Measurements from ENCODE around the gene MADD.

The MADD gene

DNA sequence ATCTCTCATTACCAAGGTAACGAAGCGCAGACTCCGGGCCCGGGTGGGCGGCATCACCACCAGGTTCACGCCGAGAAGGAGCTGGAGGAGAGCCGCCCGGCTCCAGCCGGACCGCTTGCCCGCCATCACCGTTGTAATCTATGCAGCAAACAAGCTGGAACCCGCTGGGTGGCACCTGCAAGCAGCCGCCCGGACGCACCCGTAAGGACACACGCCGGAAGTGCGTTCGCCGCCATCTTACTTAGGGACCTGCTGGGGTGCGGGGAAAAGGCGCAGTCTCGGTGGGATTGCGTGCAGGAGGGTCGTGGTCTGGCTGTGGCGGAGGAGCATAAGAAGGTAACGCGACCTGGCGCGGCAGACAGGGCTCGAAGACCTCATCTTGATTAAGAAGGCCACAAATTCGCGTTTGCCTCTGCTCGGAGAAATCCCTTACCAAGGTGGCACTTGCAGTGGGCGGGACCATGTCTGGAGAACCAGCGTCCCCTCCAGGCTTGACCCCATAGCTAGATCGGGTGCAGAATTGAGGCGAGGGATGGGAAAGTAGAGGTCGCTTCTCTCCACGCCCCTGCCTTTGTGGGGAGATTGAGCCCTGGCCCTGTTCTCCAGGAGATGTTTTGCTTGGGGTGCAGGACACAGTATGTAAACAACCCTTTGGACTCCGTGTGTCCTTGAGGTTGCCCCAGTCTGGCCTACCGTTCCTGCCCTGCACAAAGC is 21.1 kb upstream of the MADD start, which contains the start of gene ACP2:
Gene ACP2, minus strand, starts transcription at position 151 of the 714 bp plus-strand sequence. Its CDS starts 25 bp downstream, at position 126.
- Histone ChIP-seq H3K9ac (ENCODE audit: low read depth, low read length) (peak within 1 kb of the TSS; percentile 87), H4K20me1 (ENCODE audit: insufficient read depth, low read length) (no peaks in the 10 kb centered on the region), H3K9me3 (ENCODE audit: insufficient read depth, low read length, severe bottlenecking) (no peaks in the 10 kb centered on the region), H3K4me2 (ENCODE audit: insufficient read depth, low read length) (peak within 1 kb of the TSS; percentile 99), H3K36me3 (ENCODE audit: insufficient read depth, low read length) (peaks cover 17% of the 10 kb centered on the region), H3K27ac (ENCODE audit: low read length) (peak within 1 kb of the TSS; percentile 86), H3K79me2 (ENCODE audit: insufficient read depth, low read length) (peaks cover 41% of the 10 kb centered on the region), H2AFZ (ENCODE audit: low read depth, low read length) (peak within 1 kb of the TSS; percentile 98), H3K4me3 (ENCODE audit: low read depth in 1 of 2, low read length in 2 of 2) (peak within 1 kb of the TSS; percentile 89 to 94), H3K4me1 (ENCODE audit: insufficient read depth, low read length) (peaks cover 31% of the 10 kb centered on the region), H3K27me3 (ENCODE audit: insufficient read depth, low read length, poor library complexity) (no peaks in the 10 kb centered on the region)
- DNase-seq (peak; percentile 90), ATAC-seq (ENCODE audit: insufficient read depth, low read depth) (peak; percentile 97)
- TF ChIP-seq, protein P1, sequence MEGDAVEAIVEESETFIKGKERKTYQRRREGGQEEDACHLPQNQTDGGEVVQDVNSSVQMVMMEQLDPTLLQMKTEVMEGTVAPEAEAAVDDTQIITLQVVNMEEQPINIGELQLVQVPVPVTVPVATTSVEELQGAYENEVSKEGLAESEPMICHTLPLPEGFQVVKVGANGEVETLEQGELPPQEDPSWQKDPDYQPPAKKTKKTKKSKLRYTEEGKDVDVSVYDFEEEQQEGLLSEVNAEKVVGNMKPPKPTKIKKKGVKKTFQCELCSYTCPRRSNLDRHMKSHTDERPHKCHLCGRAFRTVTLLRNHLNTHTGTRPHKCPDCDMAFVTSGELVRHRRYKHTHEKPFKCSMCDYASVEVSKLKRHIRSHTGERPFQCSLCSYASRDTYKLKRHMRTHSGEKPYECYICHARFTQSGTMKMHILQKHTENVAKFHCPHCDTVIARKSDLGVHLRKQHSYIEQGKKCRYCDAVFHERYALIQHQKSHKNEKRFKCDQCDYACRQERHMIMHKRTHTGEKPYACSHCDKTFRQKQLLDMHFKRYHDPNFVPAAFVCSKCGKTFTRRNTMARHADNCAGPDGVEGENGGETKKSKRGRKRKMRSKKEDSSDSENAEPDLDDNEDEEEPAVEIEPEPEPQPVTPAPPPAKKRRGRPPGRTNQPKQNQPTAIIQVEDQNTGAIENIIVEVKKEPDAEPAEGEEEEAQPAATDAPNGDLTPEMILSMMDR (IDR thresholded peaks at IDR 0.05; ENCODE audit: borderline replicate concordance, extremely low read depth, low read length, poor library complexity, severe bottlenecking): peak; percentile 53
- no peak for TF ChIP-seq EZH2 (IDR thresholded peaks at IDR 0.05; ENCODE audit: borderline replicate concordance, low read depth, low read length, severe bottlenecking)

DNA sequence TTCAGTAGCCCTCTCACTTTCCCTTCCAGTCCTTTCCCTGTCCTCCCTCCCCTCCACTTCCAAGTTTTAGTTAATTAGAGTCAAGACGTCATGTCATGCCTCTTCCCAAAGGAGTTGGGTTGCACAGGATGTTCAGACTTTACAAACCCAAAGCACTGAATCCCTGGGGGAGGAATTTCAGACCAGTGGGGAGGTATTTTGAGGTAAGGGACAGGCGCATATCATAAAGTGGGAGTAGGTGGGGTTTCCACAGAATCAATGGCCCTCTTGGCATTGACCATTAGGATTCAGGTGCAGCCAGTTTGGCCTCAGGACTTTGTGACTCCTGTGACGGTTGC is 20.6 kb upstream of the MADD start:
- H3K4me3 ChIP-seq (ENCODE audit: low read depth in 1 of 2, low read length in 2 of 2): peak overlapping the region; percentile 89 to 94
- peak overlapping the region; percentile 98 for H2AFZ ChIP-seq (ENCODE audit: low read depth, low read length)
- peaks cover 31% of the 10 kb centered on the region for H3K4me1 ChIP-seq (ENCODE audit: insufficient read depth, low read length)
- no peak for ATAC-seq (ENCODE audit: insufficient read depth, low read depth)
- H3K36me3 ChIP-seq (ENCODE audit: insufficient read depth, low read length): peaks cover 17% of the 10 kb centered on the region
- H3K9me3 ChIP-seq (ENCODE audit: insufficient read depth, low read length, severe bottlenecking): no peaks in the 10 kb centered on the region
- no peaks in the 10 kb centered on the region for H3K27me3 ChIP-seq (ENCODE audit: insufficient read depth, low read length, poor library complexity)
- no peak for DNase-seq
- peak overlapping the region; percentile 87 for H3K9ac ChIP-seq (ENCODE audit: low read depth, low read length)
- peak overlapping the region; percentile 86 for H3K27ac ChIP-seq (ENCODE audit: low read length)
- H3K79me2 ChIP-seq (ENCODE audit: insufficient read depth, low read length): peaks cover 41% of the 10 kb centered on the region
- TF ChIP-seq, protein P1 (IDR thresholded peaks at IDR 0.05; ENCODE audit: borderline replicate concordance, extremely low read depth, low read length, poor library complexity, severe bottlenecking): no peak
- TF ChIP-seq EZH2 (IDR thresholded peaks at IDR 0.05; ENCODE audit: borderline replicate concordance, low read depth, low read length, severe bottlenecking): no peak
- H4K20me1 ChIP-seq (ENCODE audit: insufficient read depth, low read length): no peaks in the 10 kb centered on the region
- peak overlapping the region; percentile 99 for H3K4me2 ChIP-seq (ENCODE audit: insufficient read depth, low read length)

DNA sequence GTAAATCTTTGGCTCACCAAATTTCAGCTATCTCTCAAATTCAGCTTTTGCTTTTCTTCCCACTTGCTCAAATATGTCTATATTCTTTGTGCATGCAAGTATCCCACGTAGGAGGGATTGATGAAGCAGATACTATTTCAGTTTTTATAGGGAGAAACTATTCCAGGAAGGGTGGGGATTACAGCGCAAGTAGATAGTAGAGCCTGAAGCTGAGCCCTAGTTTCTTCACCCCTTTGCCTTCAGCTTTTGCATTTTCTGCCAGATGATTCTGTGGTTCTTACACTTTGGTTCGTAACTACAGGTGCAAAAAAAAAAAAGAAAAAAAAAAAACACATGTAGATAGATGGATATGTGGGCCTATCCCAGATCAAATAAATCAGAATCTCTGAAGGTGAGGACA is 18.2 kb upstream of the MADD start:
- Histone ChIP-seq H3K27ac (ENCODE audit: low read length) (no peak overlapping the region), H3K9ac (ENCODE audit: low read depth, low read length) (no peak overlapping the region; the same call in 1 of the 2 replicates), H3K79me2 (ENCODE audit: insufficient read depth, low read length) (peaks cover 41% of the 10 kb centered on the region), H3K4me3 (ENCODE audit: low read depth in 1 of 2, low read length in 2 of 2) (no peak overlapping the region), H3K4me2 (ENCODE audit: insufficient read depth, low read length) (no peak overlapping the region), H3K27me3 (ENCODE audit: insufficient read depth, low read length, poor library complexity) (no peaks in the 10 kb centered on the region), H3K4me1 (ENCODE audit: insufficient read depth, low read length) (peaks cover 31% of the 10 kb centered on the region), H3K9me3 (ENCODE audit: insufficient read depth, low read length, severe bottlenecking) (no peaks in the 10 kb centered on the region), H4K20me1 (ENCODE audit: insufficient read depth, low read length) (no peaks in the 10 kb centered on the region), H2AFZ (ENCODE audit: low read depth, low read length) (no peak overlapping the region), H3K36me3 (ENCODE audit: insufficient read depth, low read length) (no peaks in the 10 kb centered on the region; the same call in 1 of the 2 replicates)
- DNase-seq: no peak
- no peak for ATAC-seq (ENCODE audit: insufficient read depth, low read depth)
- TF ChIP-seq, protein P1 (IDR thresholded peaks at IDR 0.05; ENCODE audit: borderline replicate concordance, extremely low read depth, low read length, poor library complexity, severe bottlenecking): no peak
- TF ChIP-seq EZH2 (IDR thresholded peaks at IDR 0.05; ENCODE audit: borderline replicate concordance, low read depth, low read length, severe bottlenecking): no peak

All from DND-41 (cell line).